ENCODE measurements around the gene RPL12. TPM values are rescaled to one million over a fixed set of nuclear protein-coding genes. Genes with fewer than 3 reads are reported as not detected.

RPL12 gene
- polyA plus RNA-seq, 1 donor: 3,060 TPM

DNA sequence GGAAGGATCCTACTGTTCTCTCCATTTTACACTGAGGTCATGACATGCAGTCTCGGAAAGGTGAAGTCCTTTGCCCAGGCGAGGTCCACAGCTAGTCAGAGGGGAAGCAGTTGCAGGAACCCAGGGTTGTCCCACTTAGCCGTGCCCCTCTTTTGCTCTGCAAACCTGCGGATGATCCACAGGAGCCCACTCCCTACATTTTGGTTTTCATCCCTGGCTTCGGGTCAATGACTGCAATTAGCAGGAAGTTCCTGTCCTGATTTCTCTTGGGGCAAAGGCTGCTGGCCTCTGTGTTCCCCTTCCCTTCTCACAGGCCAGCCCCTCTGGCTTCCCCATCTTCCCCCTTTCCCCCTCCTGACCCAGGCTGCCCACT is 52.9 kb downstream of the RPL12 start:
- no CpG with 5 or more reads among the region's 5 CpGs for WGBS (ENCODE audit: insufficient coverage, low lambda C conversion rate)
- peaks cover 33% of the 10 kb centered on the region for H3K36me3 ChIP-seq (ENCODE audit: control insufficient read depth, insufficient read depth, low read length)
- peak overlapping the region; percentile 80 for H3K27ac ChIP-seq (ENCODE audit: low read length)
- no peaks in the 10 kb centered on the region for H3K27me3 ChIP-seq (ENCODE audit: control insufficient read depth, insufficient read depth, low read length)
- H3K4me1 ChIP-seq (ENCODE audit: control insufficient read depth, insufficient read depth, low read length): peaks cover 35% of the 10 kb centered on the region
- DNase-seq: no peak
- H3K9me3 ChIP-seq (ENCODE audit: control insufficient read depth, low read depth, low read length): no peaks in the 10 kb centered on the region
- H3K4me3 ChIP-seq (ENCODE audit: low read length): peak overlapping the region; percentile 85

Other genes starting within 250 kb of the RPL12 start
- 24.0 TPM for gene GARNL3, start 186.6 kb downstream of the RPL12 start, polyA plus RNA-seq
- gene SLC2A8, start 54.2 kb downstream of the RPL12 start, polyA plus RNA-seq: 58.3 TPM
- 5.7 TPM for gene ZNF79, start 27.0 kb downstream of the RPL12 start, polyA plus RNA-seq
- gene LRSAM1, start 104 bp upstream of the RPL12 start, polyA plus RNA-seq: 17.5 TPM
- 32.2 TPM for gene STXBP1, start 160.9 kb upstream of the RPL12 start, polyA plus RNA-seq